ENCODE results near the gene RPAP3. TPM values are rescaled to one million over a fixed set of nuclear protein-coding genes. Genes with fewer than 3 reads are reported as not detected.
"Not testable (repeated sequence)": the region's sequence is repeated elsewhere in the genome, so short reads cannot be mapped to it uniquely, and the experiment has no call there.

The RPAP3 gene
- total RNA-seq, 2 donors from 2014 or later, result 6.0 to 6.9 TPM

DNA sequence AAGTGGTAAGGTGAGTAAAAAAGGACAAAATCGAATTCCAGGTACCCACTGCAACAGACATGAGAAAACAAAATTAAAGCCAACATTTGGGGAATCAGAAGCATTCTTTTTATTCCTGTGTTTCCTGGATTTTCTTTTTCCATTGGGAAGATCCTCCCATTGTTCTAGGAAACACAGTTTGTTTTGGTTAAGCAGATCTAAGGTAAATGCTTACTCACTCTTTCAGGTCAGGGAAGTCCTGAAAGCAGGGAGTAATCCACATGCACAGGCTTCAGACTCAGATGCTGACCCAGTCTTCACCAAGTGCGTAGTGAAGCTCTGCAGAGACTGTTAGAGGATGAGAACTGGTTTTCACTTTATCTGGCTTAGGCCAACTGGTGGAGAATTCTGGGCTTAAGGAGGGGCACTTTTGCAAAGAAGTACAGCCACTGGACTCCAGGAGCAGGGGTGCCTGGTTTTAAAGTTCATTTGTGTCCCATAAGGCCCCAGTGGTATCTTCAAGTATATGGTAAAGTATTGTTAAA, 57.7 kb downstream of the RPAP3 start:
- Histone ChIP-seq H3K4me3 (no peak overlapping the region), H3K4me1 (peaks cover 19% of the 10 kb centered on the region), H3K27ac (no peak overlapping the region), H3K27me3 (no peaks in the 10 kb centered on the region), H3K9me3 (peaks cover 0 to 3% (median 0%) of the 10 kb centered on the region in 3 donors), H3K36me3 (replicated peaks in 1 of 2; ENCODE audit: insufficient read depth in 1 of 2, low read depth in 2 of 2) (no peaks in the 10 kb centered on the region)
- DNase-seq (no peak), ATAC-seq (no peak)
- intact Hi-C loops (cut with DNase I), result no loop called here
- 65 to 82% methylated on average over 2 of the region's 2 CpGs for WGBS, 2 donors
- TF ChIP-seq POLR2A (IDR thresholded peaks at IDR 0.05), result no peak

GRCh38 chr12:47642310-47642709, 63.5 kb downstream of the RPAP3 start:
- DNase-seq; intact Hi-C loops (cut with DNase I); H3K36me3 ChIP-seq (replicated peaks in 1 of 2; ENCODE audit: insufficient read depth in 1 of 2, low read depth in 2 of 2); H3K4me1 ChIP-seq; ATAC-seq; H3K27me3 ChIP-seq; H3K4me3 ChIP-seq; H3K27ac ChIP-seq; H3K9me3 ChIP-seq: not testable (repeated sequence)
- 96 to 98% methylated on average over 3 of the region's 3 CpGs for WGBS, 2 donors

DNA sequence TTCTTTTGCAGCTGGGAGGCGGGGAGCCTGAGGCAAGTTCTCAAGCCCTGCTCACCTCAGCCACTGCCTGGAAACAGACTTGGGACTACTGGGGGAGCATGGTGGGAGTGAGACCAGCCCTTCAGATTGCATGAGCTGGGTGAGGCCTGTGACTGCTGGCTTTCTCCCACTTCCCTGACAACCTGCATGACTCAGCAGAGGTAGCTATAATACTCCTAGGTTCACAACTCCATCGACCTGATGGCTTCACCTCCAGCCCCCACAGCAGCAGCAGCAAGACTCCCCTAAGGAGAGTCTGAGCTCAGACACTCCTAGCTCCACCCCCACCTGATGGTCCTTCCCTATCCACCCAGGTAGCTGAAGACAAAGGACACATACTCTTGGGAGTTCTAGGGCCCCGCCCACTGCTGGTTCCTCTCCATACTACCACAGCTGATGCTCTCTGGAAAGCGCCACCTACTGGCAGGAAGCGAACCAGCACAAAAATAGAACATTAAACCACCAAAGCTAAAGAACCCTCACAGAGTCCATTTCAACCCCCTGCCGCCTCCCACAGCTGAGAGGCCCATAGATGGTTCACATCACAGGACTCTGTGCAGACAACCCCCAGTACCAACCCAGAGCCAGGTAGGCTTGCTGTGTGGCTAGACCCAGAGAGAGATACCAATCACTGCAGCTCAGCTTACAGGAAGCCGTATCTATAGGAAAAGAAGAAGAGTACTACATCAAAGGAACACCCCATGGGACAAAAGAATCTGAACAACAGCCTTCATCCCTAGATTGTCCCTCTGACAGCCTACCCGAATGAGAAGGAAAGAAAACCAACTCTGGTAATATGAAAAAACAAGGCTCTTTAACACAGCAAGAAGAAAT, 68.7 kb downstream of the RPAP3 start:
- H3K27me3 ChIP-seq, result no peaks in the 10 kb centered on the region
- DNase-seq (peak in 3 of 4 donors; percentile 19 to 31 (median 25)), ATAC-seq (no peak)
- intact Hi-C loops (cut with DNase I), result no loop called here
- H3K4me3 ChIP-seq, result no peak overlapping the region
- H3K27ac ChIP-seq, result no peak overlapping the region
- TF ChIP-seq, protein P1, sequence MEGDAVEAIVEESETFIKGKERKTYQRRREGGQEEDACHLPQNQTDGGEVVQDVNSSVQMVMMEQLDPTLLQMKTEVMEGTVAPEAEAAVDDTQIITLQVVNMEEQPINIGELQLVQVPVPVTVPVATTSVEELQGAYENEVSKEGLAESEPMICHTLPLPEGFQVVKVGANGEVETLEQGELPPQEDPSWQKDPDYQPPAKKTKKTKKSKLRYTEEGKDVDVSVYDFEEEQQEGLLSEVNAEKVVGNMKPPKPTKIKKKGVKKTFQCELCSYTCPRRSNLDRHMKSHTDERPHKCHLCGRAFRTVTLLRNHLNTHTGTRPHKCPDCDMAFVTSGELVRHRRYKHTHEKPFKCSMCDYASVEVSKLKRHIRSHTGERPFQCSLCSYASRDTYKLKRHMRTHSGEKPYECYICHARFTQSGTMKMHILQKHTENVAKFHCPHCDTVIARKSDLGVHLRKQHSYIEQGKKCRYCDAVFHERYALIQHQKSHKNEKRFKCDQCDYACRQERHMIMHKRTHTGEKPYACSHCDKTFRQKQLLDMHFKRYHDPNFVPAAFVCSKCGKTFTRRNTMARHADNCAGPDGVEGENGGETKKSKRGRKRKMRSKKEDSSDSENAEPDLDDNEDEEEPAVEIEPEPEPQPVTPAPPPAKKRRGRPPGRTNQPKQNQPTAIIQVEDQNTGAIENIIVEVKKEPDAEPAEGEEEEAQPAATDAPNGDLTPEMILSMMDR (IDR thresholded peaks at IDR 0.05), result peak in 2 of 7 experiments; percentile 18
- no peak for TF ChIP-seq POLR2A (IDR thresholded peaks at IDR 0.05)
- H3K36me3 ChIP-seq (replicated peaks in 1 of 2; ENCODE audit: insufficient read depth in 1 of 2, low read depth in 2 of 2), result no peaks in the 10 kb centered on the region
- H3K9me3 ChIP-seq, result peaks cover 0 to 1% (median 0%) of the 10 kb centered on the region in 3 donors
- WGBS, 2 donors, result 63 to 69% methylated on average over 8 of the region's 8 CpGs
- no peaks in the 10 kb centered on the region for H3K4me1 ChIP-seq

DNA sequence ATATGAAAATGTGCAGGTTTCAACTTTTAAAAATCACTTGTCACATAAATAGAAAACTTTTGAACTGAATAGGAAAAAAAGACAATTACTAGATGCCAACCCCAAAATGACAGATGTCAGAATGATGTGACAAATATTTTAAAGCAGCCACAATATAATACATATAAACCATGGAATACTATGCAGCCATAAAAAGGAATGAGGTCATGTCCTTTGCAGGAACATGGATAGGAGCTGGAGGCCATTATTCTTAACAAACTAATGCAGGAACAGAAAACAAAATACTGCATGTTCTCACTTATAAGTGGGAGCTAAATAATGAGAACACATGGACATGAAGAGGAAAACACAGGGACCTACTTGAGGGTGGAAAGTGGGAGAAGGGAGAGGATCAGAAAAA, 70.1 kb downstream of the RPAP3 start:
- H3K9me3 ChIP-seq; ATAC-seq; H3K4me3 ChIP-seq; H3K36me3 ChIP-seq (replicated peaks in 1 of 2; ENCODE audit: insufficient read depth in 1 of 2, low read depth in 2 of 2); H3K4me1 ChIP-seq; H3K27ac ChIP-seq; DNase-seq; intact Hi-C loops (cut with DNase I); H3K27me3 ChIP-seq: not testable (repeated sequence)

GRCh38 chr12:47634127-47634526, 71.7 kb downstream of the RPAP3 start:
- no peaks in the 10 kb centered on the region for H3K4me1 ChIP-seq
- H3K9me3 ChIP-seq, result no peaks in the 10 kb centered on the region
- intact Hi-C loops (cut with DNase I), result no loop called here
- DNase-seq (no peak), ATAC-seq (no peak)
- H3K27me3 ChIP-seq, result no peaks in the 10 kb centered on the region
- H3K4me3 ChIP-seq, result no peak overlapping the region
- no peaks in the 10 kb centered on the region for H3K36me3 ChIP-seq (replicated peaks in 1 of 2; ENCODE audit: insufficient read depth in 1 of 2, low read depth in 2 of 2)
- 53 to 57% methylated on average over 16 of the region's 16 CpGs for WGBS, 2 donors
- H3K27ac ChIP-seq, result no peak overlapping the region
- TF ChIP-seq, protein P1 (IDR thresholded peaks at IDR 0.05), result no peak
- no peak for TF ChIP-seq POLR2A (IDR thresholded peaks at IDR 0.05)

GRCh38 chr12:47621960-47622359, 83.9 kb downstream of the RPAP3 start:
- no peak for ATAC-seq
- H3K36me3 ChIP-seq (replicated peaks in 1 of 2; ENCODE audit: insufficient read depth in 1 of 2, low read depth in 2 of 2), result no peaks in the 10 kb centered on the region
- 84 to 88% methylated on average over 1 of the region's 1 CpG for WGBS, 2 donors
- TF ChIP-seq, protein P1 (IDR thresholded peaks at IDR 0.05), result no peak
- TF ChIP-seq POLR2A (IDR thresholded peaks at IDR 0.05), result no peak
- intact Hi-C loops (cut with DNase I), result no loop called here
- no peaks in the 10 kb centered on the region for H3K27me3 ChIP-seq
- DNase-seq, result no peak
- no peak overlapping the region for H3K27ac ChIP-seq
- H3K4me1 ChIP-seq, result no peaks in the 10 kb centered on the region
- H3K4me3 ChIP-seq, result no peak overlapping the region
- H3K9me3 ChIP-seq, result no peaks in the 10 kb centered on the region

All from body of pancreas (tissue), 4 donors.